ENCODE results near the gene SYNE2. TPM values are rescaled to one million over a fixed set of nuclear protein-coding genes. Genes with fewer than 3 reads are reported as not detected.

SYNE2 gene
- total RNA-seq, 1 donor from 2014 or later, result 186 TPM

- Histone ChIP-seq H3K4me3 (no peak overlapping the region), H3K27ac (replicated peaks) (peak overlapping the region; percentile 79), H3K4me1 (peaks cover 29% of the 10 kb centered on the region), H3K27me3 (ENCODE audit: low read depth) (no peaks in the 10 kb centered on the region), H3K9me3 (replicated peaks) (no peaks in the 10 kb centered on the region), H3K36me3 (peaks cover 29% of the 10 kb centered on the region)
- no peak for TF ChIP-seq CTCF (IDR thresholded peaks at IDR 0.05; ENCODE audit: borderline replicate concordance)
- intact Hi-C loops (cut with micrococcal nuclease), result no loop called here
- DNase-seq, result no peak
These were observed 380.9 kb downstream of the SYNE2 start for GRCh38 chr14:64233531-64234190.

- peaks cover 24% of the 10 kb centered on the region for H3K4me1 ChIP-seq
- TF ChIP-seq CTCF (IDR thresholded peaks at IDR 0.05; ENCODE audit: borderline replicate concordance), result no peak
- intact Hi-C loops (cut with micrococcal nuclease), result no loop called here
- H3K9me3 ChIP-seq (replicated peaks), result no peaks in the 10 kb centered on the region
- H3K27me3 ChIP-seq (ENCODE audit: low read depth), result no peaks in the 10 kb centered on the region
- DNase-seq, result no peak
- no peak overlapping the region for H3K27ac ChIP-seq (replicated peaks)
- H3K4me3 ChIP-seq, result no peak overlapping the region
- H3K36me3 ChIP-seq, result peaks cover 15% of the 10 kb centered on the region
These were observed 382.3 kb downstream of the SYNE2 start for GRCh38 chr14:64234877-64235651.

- Histone ChIP-seq H3K27me3 (ENCODE audit: low read depth) (no peaks in the 10 kb centered on the region), H3K4me3 (no peak overlapping the region), H3K27ac (replicated peaks) (no peak overlapping the region), H3K4me1 (peaks cover 21% of the 10 kb centered on the region), H3K9me3 (replicated peaks) (no peaks in the 10 kb centered on the region), H3K36me3 (peaks cover 9% of the 10 kb centered on the region)
- no peak for TF ChIP-seq CTCF (IDR thresholded peaks at IDR 0.05; ENCODE audit: borderline replicate concordance)
- no peak for DNase-seq
- intact Hi-C loops (cut with micrococcal nuclease), result no loop called here
These were observed 383.1 kb downstream of the SYNE2 start for GRCh38 chr14:64235652-64236640.

- no peak for DNase-seq
- Histone ChIP-seq H3K4me3 (no peak overlapping the region), H3K27me3 (ENCODE audit: low read depth) (no peaks in the 10 kb centered on the region), H3K4me1 (peaks cover under 1% of the 10 kb centered on the region), H3K9me3 (replicated peaks) (no peaks in the 10 kb centered on the region), H3K27ac (replicated peaks) (no peak overlapping the region), H3K36me3 (no peaks in the 10 kb centered on the region)
- TF ChIP-seq CTCF (IDR thresholded peaks at IDR 0.05; ENCODE audit: borderline replicate concordance), result no peak
- intact Hi-C loops (cut with micrococcal nuclease), result no loop called here
These were observed 385.2 kb downstream of the SYNE2 start for GRCh38 chr14:64238049-64238448.

GRCh38 chr14:64238631-64239030 lies 385.8 kb downstream of the SYNE2 start:
- Histone ChIP-seq H3K27me3 (ENCODE audit: low read depth) (no peaks in the 10 kb centered on the region), H3K4me3 (no peak overlapping the region), H3K27ac (replicated peaks) (no peak overlapping the region), H3K4me1 (no peaks in the 10 kb centered on the region), H3K9me3 (replicated peaks) (no peaks in the 10 kb centered on the region), H3K36me3 (no peaks in the 10 kb centered on the region)
- no peak for TF ChIP-seq CTCF (IDR thresholded peaks at IDR 0.05; ENCODE audit: borderline replicate concordance)
- DNase-seq, result no peak
- intact Hi-C loops (cut with micrococcal nuclease), result no loop called here
